Inflammatory macrophage (primary cell): ENCODE measurements around the gene ZBTB22.

Experiments
- DNase-seq, 2 donors: peaks; one replicate each; pipeline ENCODE4 v3.0.0-alpha.2; 2020 to 2022

The ZBTB22 gene

DNA sequence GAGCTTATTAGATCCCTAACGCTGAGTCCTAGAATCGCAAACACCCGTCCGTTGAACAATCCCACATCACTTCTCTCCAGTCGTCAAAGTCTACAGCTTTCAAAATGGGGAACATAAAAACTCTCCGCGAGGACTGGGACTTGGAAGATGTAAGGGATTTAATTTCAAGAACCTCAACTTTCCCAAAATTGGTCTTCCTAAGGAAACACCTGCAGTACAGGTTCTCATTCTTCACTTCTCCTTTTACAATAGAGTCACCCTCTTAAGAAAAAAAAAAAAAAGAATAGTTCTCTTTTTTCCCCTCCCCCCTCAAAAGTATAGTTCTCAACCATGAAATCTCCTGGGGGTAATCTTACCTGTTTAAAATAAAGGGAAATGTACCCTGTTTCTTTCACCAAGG lies 6.6 kb upstream of the ZBTB22 start:
- no peak for DNase-seq

- DNase-seq: no peak
Measured at GRCh38 chr6:33323623-33323948, 6.0 kb upstream of the ZBTB22 start.

GRCh38 chr6:33321227-33321626 lies 3.7 kb upstream of the ZBTB22 start:
- DNase-seq: no peak

GRCh38 chr6:33320315-33321181 lies 3.0 kb upstream of the ZBTB22 start:
- DNase-seq: peak in 1 of 2 donors; percentile 72

DNA sequence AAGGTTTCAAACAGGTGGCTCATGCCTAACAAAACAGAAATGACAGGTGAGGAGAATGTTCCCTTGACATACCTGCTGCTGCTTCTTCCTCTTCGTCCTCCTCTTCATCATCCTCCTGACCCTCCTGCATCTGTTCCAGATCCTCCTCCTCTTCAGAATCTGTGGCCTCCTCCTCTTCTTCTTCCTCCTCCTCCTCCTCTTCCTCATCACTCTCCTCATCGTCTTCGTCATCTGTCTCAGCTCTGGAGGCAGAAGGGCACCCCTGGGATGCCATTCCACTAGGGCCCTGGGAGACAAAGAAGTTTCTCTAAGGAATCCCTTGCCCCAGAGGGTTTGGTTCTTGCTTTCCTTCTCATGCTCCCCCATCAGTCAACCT lies 2.4 kb upstream of the ZBTB22 start:
- DNase-seq: no peak

GRCh38 chr6:33318426-33319073 lies 1.0 kb upstream of the ZBTB22 start:
- no peak for DNase-seq

- no peak for DNase-seq
Measured at GRCh38 chr6:33317419-33317668, 200 bp downstream of the ZBTB22 start.

DNA sequence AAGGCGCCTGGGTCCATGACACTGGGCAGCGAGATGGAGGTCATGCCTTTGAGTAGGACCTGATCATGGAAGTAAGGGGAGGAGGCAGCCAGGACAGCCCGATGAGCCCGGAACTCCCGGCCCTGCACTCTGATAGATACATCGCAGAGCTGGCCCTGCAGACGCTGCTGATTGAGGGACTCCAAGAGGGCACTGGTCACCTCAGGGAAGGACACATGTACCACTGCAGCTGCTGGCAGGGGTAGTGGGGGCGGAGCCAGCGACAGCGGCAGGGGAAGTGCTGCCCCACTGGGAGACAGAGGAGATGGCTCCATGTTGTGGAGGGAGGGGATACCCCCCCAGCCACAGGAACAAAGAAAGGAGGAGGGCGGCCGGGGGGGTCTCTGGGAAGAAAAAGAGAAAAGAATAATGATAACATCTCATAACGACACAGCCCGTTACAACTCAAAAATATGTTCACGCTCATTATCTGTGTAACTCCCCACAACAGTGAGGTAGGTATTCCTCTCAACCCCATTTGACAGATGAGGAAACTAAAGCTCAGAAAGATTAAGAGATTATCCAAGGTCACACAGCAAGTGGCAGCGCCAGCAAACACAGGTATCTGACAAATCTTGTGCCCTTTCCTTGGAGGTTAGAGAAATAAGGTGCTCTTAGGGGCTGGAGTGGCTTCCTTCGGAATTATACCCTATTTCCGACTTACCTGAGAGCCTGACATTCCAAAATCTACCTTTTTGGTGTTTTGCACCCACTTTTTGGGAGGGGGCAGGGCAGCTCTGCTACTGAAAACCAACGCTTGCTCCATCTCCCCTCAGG lies 733 bp downstream of the ZBTB22 start:
- peak in 1 of 2 donors; percentile 25 for DNase-seq

DNA sequence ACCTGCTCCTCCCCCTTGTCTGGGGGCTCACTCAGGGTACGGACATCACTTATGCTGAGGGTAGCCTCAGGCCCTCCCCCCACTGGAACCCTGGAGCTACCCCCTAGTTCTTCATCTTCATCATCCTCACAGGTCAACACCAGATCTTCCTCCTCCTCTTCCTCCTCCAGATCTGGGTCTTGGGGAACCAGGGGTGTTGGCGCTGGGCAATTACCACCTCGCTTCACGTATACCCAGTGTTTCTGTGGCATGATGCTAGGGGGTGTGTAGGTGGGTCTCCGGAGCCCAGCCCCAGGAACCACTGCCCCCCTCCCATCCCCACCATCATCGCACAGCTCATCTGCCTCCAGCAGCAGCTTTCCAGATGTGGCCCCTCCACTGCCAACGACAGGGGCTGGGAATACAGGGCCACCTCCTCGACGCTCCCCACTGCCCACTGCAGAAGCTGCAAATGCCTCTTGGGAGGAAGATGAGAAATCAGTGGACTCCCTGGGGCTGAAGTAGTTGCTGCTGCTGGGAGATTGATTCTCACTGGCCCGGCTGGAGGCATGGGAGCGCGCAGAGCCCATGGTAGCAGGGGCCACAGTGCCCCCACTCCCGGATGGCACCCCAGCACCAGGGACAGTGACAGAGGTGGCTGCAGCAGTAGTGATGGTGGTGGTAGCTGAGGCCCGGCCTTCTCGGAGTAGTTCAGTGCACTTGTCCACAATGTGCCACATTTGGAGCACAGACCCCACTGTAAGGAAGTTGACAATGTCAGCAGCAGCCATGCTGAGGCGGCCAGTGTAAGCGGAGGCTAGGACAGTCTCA lies 1.5 kb downstream of the ZBTB22 start:
- no peak for DNase-seq

- DNase-seq: peak in 1 of 2 donors; percentile 24
Measured at GRCh38 chr6:33314943-33315792, 2.4 kb downstream of the ZBTB22 start.

- DNase-seq: peak; percentile 84 to 92
Measured at GRCh38 chr6:33314515-33314942, 3.0 kb downstream of the ZBTB22 start.

- peak; percentile 57 to 59 for DNase-seq
Measured at GRCh38 chr6:33313709-33314514, 3.6 kb downstream of the ZBTB22 start, which contains the start of gene TAPBP. Gene TAPBP (minus strand): TSS chr6:33314078. CDS start chr6:33314041, 37 bp downstream.

GRCh38 chr6:33313105-33313708 lies 4.3 kb downstream of the ZBTB22 start:
- peak; percentile 62 to 88 for DNase-seq

GRCh38 chr6:33312361-33313104 lies 5.0 kb downstream of the ZBTB22 start:
- peak; percentile 51 to 79 for DNase-seq

GRCh38 chr6:33306356-33306755 lies 11.2 kb downstream of the ZBTB22 start:
- no peak for DNase-seq

DNA sequence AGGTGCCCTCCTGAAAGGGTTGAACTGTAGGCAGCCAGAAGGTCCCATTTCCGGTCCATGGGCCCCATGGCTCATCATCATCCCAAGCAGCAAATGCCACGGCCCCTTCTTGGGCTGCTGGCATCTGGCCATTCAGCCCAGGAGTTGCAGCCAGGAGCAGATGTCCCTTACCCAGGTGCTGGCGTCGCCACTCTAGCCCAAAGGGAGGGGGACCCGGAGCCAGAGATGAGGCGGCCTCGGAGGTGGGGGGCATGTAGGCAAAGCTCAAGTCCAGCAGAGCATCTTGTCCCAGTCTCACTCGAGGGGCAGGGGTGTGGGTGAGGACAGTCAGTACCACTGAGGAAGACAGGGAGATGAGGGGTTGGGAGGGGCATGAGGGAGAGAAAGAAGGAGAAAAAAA lies 12.5 kb downstream of the ZBTB22 start:
- no peak for DNase-seq

DNA sequence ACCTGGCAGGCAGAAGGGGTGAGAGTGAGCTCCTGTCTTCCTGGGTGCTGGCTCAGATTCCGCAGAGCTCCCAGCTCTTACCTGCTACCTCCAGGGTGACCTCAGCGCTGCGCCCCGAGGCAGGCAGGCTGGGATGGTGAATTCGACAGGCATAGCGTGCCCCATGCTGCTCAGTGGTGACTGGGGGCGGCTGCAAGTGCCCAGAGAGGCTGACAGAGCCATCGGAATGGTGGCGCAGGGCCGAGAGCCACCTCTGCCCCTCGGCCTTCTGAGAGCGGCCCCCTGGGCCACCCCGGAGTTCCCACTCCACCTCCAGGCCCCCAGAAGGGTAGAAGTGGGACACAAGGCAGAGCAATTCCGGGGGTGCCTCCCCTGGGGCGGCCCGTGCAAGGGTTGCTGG lies 13.3 kb downstream of the ZBTB22 start:
- DNase-seq: no peak

- no peak for DNase-seq
Measured at GRCh38 chr6:33301877-33302276, 15.7 kb downstream of the ZBTB22 start.

DNA sequence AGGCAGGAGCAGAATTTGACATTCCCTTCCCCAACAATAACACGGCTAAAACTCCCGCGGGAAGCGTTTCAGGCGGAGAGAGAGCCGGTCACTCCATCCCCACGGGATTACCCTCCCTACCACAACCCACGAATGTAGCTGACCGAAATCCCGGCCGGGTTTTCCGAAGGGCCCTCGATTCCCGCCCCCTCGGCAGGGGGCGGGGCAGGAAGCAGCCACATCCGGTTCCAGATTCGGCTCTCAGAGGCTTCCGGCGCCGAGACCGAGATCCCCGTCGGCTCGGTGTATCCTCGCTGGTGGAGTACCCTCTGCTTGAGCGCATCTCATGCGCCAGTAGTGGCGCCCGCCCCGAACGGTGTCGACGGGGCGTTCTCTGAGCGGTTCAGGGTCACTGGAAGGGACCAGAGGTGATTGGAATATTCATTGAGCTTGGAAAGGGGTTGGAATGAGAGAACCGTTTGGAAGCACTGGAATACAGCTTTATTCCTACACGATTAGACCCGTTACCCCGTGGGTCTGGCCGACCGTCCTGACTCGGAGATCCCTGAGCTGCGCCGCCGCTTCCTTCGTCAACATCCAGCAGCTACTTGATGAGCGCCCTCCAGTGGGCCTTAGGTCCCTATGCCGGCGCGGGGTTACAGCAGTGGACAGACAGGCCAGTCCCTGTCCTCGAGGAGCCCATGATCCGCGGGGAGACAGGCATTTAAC lies 18.2 kb downstream of the ZBTB22 start:
- peak; percentile 91 to 93 for DNase-seq
